Endodermal cell (in vitro differentiated cells): ENCODE measurements around the gene SLTM. TPM values are rescaled to one million over a fixed set of nuclear protein-coding genes. Genes with fewer than 3 reads are reported as not detected.

ENCODE experiments used
- DNase-seq: peaks from one replicate; pipeline ENCODE4 v3.0.0-alpha.2; 2017
- H3K27ac ChIP-seq: 2 replicates; pipeline ENCODE4 v1.5.1; 2013; ENCODE audit warnings: mild to moderate bottlenecking, low read depth, low read length, moderate library complexity
- H3K27me3 ChIP-seq: 2 replicates; pipeline ENCODE4 v1.6.1; 2013; ENCODE audit warnings: mild to moderate bottlenecking, low read length, moderate library complexity; ENCODE audit not compliant: insufficient read depth, control insufficient read depth, poor library complexity, severe bottlenecking
- H3K36me3 ChIP-seq: 2 replicates; pipeline ENCODE4 v1.7.0; 2013; ENCODE audit warnings: mild to moderate bottlenecking, low read length, moderate library complexity; ENCODE audit not compliant: control insufficient read depth, insufficient read depth
- H3K4me1 ChIP-seq: one replicate; pipeline ENCODE4 v1.7.0; 2013; ENCODE audit warnings: low read length; ENCODE audit not compliant: control insufficient read depth, insufficient read depth
- H3K4me3 ChIP-seq: 2 replicates; pipeline ENCODE4 v1.5.1; 2013; ENCODE audit warnings: mild to moderate bottlenecking, low read length, moderate library complexity
- H3K9ac ChIP-seq: 2 replicates; pipeline ENCODE4 v1.6.1; 2013; ENCODE audit warnings: mild to moderate bottlenecking, low read length, moderate library complexity; ENCODE audit not compliant: poor library complexity, severe bottlenecking; ENCODE audit errors: extremely low read depth
- H3K9me3 ChIP-seq: 2 replicates; pipeline ENCODE4 v1.6.1; 2013; ENCODE audit warnings: mild to moderate bottlenecking, low read length, moderate library complexity; ENCODE audit not compliant: control insufficient read depth
- H3K27ac Mint-ChIP-seq: 2 replicates; pipeline ENCODE4 v1.8.0; 2020; ENCODE audit warnings: mixed read lengths
- H3K27me3 Mint-ChIP-seq: 2 replicates; pipeline ENCODE4 v1.8.0; 2021; ENCODE audit warnings: mild to moderate bottlenecking, mixed read lengths; ENCODE audit not compliant: insufficient read depth
- H3K36me3 Mint-ChIP-seq: 2 replicates; pipeline ENCODE4 v1.8.0; 2020; ENCODE audit warnings: low read depth, mixed read lengths
- H3K4me1 Mint-ChIP-seq: 2 replicates; pipeline ENCODE4 v1.8.0; 2020; ENCODE audit warnings: mixed read lengths
- H3K4me3 Mint-ChIP-seq: 2 replicates; pipeline ENCODE4 v1.8.0; 2020; ENCODE audit warnings: mild to moderate bottlenecking, moderate library complexity, mixed read lengths
- H3K9me3 Mint-ChIP-seq: 2 replicates; pipeline ENCODE4 v1.8.0; 2020; ENCODE audit warnings: mild to moderate bottlenecking, mixed read lengths
- WGBS, 2 experiments: methylation state at CpG; one replicate each; pipeline versions ENCODE4 v1.1.5 to v1.1.7; 2013; ENCODE audit warnings: missing lambda C conversion rate in 2 of 2, mixed read lengths in 1 of 2; ENCODE audit not compliant: insufficient coverage in 1 of 2, insufficient read length in 1 of 2; 5-methylcytosine and 5-hydroxymethylcytosine counted together
- total RNA-seq, 2 donors: library from RNA; stranded (reverse); fragmentation: NEBNext Ultra II Directional in 1 of 2; extraction: Animal tissue kit (Norgen Biotek cat#: 25700) in 1 of 2; gene quantifications; 2 replicates in 1 of 2; 3 replicates in 1 of 2; pipeline ENCODE4 v1.2.1, GENCODE V29; 2021
- TF ChIP-seq, protein P1 (sequence below): fragments of 200-600 bp; sonication (generic); conservative IDR thresholded peaks from 2 replicates; pipeline ENCODE4 v1.5.0; 2021; ENCODE audit warnings: antibody characterized with exemption, mild to moderate bottlenecking

The SLTM gene
- total RNA-seq, 2 donors from 2014 or later: 77.1 to 96.8 TPM

DNA sequence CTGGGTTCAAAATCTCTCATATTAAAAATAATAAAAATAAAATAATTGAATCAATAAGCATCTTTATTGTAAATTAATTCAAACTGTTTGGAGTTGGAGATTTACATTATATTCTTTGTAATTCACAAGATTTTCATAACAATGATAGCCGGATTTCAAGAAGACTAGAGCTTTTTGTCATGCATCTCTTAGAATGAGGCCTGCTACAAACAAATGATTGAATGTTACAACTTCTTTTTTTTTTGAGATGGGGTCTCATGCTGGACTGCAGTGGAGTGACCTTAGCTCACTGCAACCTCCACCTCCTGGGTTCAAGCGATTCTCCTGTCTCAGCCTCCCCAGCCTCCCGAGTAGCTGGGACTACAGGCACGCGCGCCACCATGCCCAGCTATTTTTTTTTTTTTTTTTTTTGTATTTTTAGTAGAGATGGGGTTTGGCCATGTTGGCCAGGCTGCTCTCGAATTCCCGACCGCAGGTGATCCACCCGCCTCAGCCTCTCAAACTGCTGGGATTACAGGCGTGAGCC lies 3.5 kb downstream of the SLTM start:
- Histone ChIP-seq H3K4me3 (no peak overlapping the region), H3K4me1 (peaks cover 11% of the 10 kb centered on the region)
- no peak overlapping the region for H3K4me3 Mint-ChIP-seq

DNA sequence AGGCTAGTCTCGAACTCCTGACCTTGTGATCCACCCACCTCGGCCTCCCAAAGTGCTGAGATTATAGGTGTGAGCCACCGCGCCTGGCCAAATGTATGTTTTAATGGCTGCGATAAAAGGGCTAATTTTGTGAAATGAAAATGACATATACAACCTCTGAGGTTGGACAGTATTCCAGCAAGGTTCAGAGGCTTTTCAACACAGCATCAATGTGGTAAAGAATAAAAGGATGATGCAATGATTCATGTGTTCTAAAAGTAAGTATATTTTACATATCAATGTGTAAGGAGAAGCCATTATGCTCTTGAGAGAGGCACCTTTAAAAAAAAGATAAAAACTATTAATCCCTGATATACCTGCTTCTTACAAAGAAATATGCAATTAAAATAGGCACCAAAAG lies 6.7 kb downstream of the SLTM start:
- H3K4me1 ChIP-seq: peaks cover 5% of the 10 kb centered on the region
- no peak overlapping the region for H3K27ac ChIP-seq
- no peak overlapping the region for H3K4me3 Mint-ChIP-seq
- no peaks in the 10 kb centered on the region for H3K27me3 Mint-ChIP-seq
- WGBS, 2 experiments: 98% methylated on average over 5 of the region's 5 CpGs
- H3K9me3 Mint-ChIP-seq: no peaks in the 10 kb centered on the region
- no peak overlapping the region for H3K27ac Mint-ChIP-seq
- no peak for DNase-seq
- H3K4me3 ChIP-seq: no peak overlapping the region
- no peaks in the 10 kb centered on the region for H3K27me3 ChIP-seq
- peaks cover 45% of the 10 kb centered on the region for H3K36me3 Mint-ChIP-seq
- no peak overlapping the region for H3K9ac ChIP-seq
- H3K9me3 ChIP-seq: no peaks in the 10 kb centered on the region
- peaks cover 6% of the 10 kb centered on the region for H3K4me1 Mint-ChIP-seq
- H3K36me3 ChIP-seq: peaks cover 62% of the 10 kb centered on the region
- TF ChIP-seq, protein P1, sequence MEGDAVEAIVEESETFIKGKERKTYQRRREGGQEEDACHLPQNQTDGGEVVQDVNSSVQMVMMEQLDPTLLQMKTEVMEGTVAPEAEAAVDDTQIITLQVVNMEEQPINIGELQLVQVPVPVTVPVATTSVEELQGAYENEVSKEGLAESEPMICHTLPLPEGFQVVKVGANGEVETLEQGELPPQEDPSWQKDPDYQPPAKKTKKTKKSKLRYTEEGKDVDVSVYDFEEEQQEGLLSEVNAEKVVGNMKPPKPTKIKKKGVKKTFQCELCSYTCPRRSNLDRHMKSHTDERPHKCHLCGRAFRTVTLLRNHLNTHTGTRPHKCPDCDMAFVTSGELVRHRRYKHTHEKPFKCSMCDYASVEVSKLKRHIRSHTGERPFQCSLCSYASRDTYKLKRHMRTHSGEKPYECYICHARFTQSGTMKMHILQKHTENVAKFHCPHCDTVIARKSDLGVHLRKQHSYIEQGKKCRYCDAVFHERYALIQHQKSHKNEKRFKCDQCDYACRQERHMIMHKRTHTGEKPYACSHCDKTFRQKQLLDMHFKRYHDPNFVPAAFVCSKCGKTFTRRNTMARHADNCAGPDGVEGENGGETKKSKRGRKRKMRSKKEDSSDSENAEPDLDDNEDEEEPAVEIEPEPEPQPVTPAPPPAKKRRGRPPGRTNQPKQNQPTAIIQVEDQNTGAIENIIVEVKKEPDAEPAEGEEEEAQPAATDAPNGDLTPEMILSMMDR: no peak

More for the DNA sequence above, 3.5 kb downstream of the SLTM start:
- Histone ChIP-seq H3K36me3 (peaks cover 48% of the 10 kb centered on the region), H3K27me3 (no peaks in the 10 kb centered on the region), H3K9me3 (no peaks in the 10 kb centered on the region), H3K9ac (no peak overlapping the region), H3K27ac (no peak overlapping the region)
- H3K27me3 Mint-ChIP-seq: no peaks in the 10 kb centered on the region
- H3K4me1 Mint-ChIP-seq: peaks cover 11% of the 10 kb centered on the region
- H3K9me3 Mint-ChIP-seq: no peaks in the 10 kb centered on the region
- WGBS, 2 experiments: 83 to 90% methylated on average over 1 to 8 of the region's 11 CpGs
- TF ChIP-seq, protein P1: no peak
- H3K27ac Mint-ChIP-seq: no peak overlapping the region
- peaks cover 30% of the 10 kb centered on the region for H3K36me3 Mint-ChIP-seq
- no peak for DNase-seq

DNA sequence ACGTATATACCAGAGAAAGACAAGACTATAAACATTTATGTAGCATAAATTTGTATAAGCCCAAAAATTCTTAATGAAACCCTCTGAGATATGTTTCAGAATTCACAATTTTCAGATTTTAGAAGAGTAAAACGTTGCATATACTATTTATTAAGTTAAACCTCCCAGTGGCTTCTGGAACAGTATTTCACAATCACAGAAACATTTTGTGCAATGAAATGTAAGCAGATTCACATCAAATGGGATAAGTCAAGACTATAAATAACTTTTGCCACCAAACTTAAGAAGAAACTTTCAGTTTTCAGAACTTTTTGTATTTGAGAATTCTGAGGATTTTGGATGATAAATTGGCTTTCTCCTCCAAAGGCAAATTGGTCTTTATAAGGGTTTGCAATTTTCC lies 9.2 kb downstream of the SLTM start:
- H3K4me3 Mint-ChIP-seq: no peak overlapping the region
- H3K36me3 ChIP-seq: peaks cover 73% of the 10 kb centered on the region
- no peaks in the 10 kb centered on the region for H3K27me3 ChIP-seq
- H3K9me3 ChIP-seq: no peaks in the 10 kb centered on the region
- no peak overlapping the region for H3K27ac ChIP-seq
- no peak overlapping the region for H3K4me3 ChIP-seq
- no peaks in the 10 kb centered on the region for H3K9me3 Mint-ChIP-seq
- no peak for DNase-seq
- no peaks in the 10 kb centered on the region for H3K4me1 Mint-ChIP-seq
- no peaks in the 10 kb centered on the region for H3K4me1 ChIP-seq
- 100% methylated on average over 1 of the region's 2 CpGs; no CpG with 5 or more reads in 1 of the 2 experiments for WGBS, 2 experiments
- TF ChIP-seq, protein P1: no peak
- H3K27ac Mint-ChIP-seq: no peak overlapping the region
- H3K36me3 Mint-ChIP-seq: peaks cover 54% of the 10 kb centered on the region
- H3K9ac ChIP-seq: no peak overlapping the region
- no peaks in the 10 kb centered on the region for H3K27me3 Mint-ChIP-seq
